NCI-H345 treated with DMSO at 0.1 percent for 48 hours (cell line): ENCODE measurements around the gene ZC3H18.
A peak's percentile ranks its signal among the peaks of the same experiment; 100 is the strongest.

Experiments used
- DNase-seq: peaks from one replicate; lab custom pipeline; 2025; ENCODE audit not compliant: unreplicated experiment; lab: John Stamatoyannopoulos, UW

Gene ZC3H18

GRCh38 chr16:88548985-88549384, 21.2 kb upstream of the ZC3H18 start:
- no peak for DNase-seq

- DNase-seq = no peak
Observed at GRCh38 chr16:88549671-88550245, 20.4 kb upstream of the ZC3H18 start.

- DNase-seq = no peak
Observed at GRCh38 chr16:88550246-88550661, 19.9 kb upstream of the ZC3H18 start.

GRCh38 chr16:88552166-88552565, 18.0 kb upstream of the ZC3H18 start:
- no peak for DNase-seq

GRCh38 chr16:88552815-88553214, 17.4 kb upstream of the ZC3H18 start:
- no peak for DNase-seq

- DNase-seq = no peak
Observed at GRCh38 chr16:88553739-88554138, 16.5 kb upstream of the ZC3H18 start.

GRCh38 chr16:88554711-88555264, 15.4 kb upstream of the ZC3H18 start:
- DNase-seq = no peak

- no peak for DNase-seq
Observed at GRCh38 chr16:88556294-88556988, 13.8 kb upstream of the ZC3H18 start.

- DNase-seq = peak; percentile 17
Observed at GRCh38 chr16:88558457-88559442, 11.5 kb upstream of the ZC3H18 start.

GRCh38 chr16:88560714-88561484, 9.3 kb upstream of the ZC3H18 start:
- no peak for DNase-seq

GRCh38 chr16:88561485-88562359, 8.5 kb upstream of the ZC3H18 start:
- DNase-seq = peak; percentile 15

GRCh38 chr16:88566158-88566557, 4.0 kb upstream of the ZC3H18 start:
- DNase-seq = no peak

GRCh38 chr16:88568710-88569613, 1.2 kb upstream of the ZC3H18 start:
- DNase-seq = no peak

- DNase-seq = no peak
Observed at GRCh38 chr16:88569614-88569984, 604 bp upstream of the ZC3H18 start.

GRCh38 chr16:88570691-88571092, 489 bp downstream of the ZC3H18 start:
- no peak for DNase-seq

GRCh38 chr16:88575251-88575650, 5.0 kb downstream of the ZC3H18 start:
- no peak for DNase-seq

GRCh38 chr16:88576307-88576706, 6.1 kb downstream of the ZC3H18 start:
- no peak for DNase-seq

- DNase-seq = no peak
Observed at GRCh38 chr16:88577166-88577565, 7.0 kb downstream of the ZC3H18 start.
